Osteocyte (in vitro differentiated cells): ENCODE results near the gene FANCC. TPM values are rescaled to one million over a fixed set of nuclear protein-coding genes. Genes with fewer than 3 reads are reported as not detected.
"Not testable (repeated sequence)": the region's sequence is repeated elsewhere in the genome, so short reads cannot be mapped to it uniquely, and the experiment has no call there.

ENCODE experiments used
- DNase-seq: peaks from one replicate; pipeline ENCODE4 v3.0.0; 2021; ENCODE audit warnings: mixed read lengths; ENCODE audit not compliant: unreplicated experiment; ENCODE audit errors: extremely low spot score
- H3K27ac Mint-ChIP-seq: one replicate; pipeline ENCODE4 v1.8.0; 2021; ENCODE audit warnings: mild to moderate bottlenecking, mixed read lengths; ENCODE audit not compliant: unreplicated experiment
- H3K27me3 Mint-ChIP-seq: one replicate; pipeline ENCODE4 v1.8.0; 2021; ENCODE audit warnings: mixed read lengths; ENCODE audit not compliant: unreplicated experiment
- H3K36me3 Mint-ChIP-seq: one replicate; pipeline ENCODE4 v1.8.0; 2021; ENCODE audit warnings: mixed read lengths; ENCODE audit not compliant: unreplicated experiment
- H3K4me1 Mint-ChIP-seq: one replicate; pipeline ENCODE4 v1.8.0; 2021; ENCODE audit warnings: mixed read lengths; ENCODE audit not compliant: unreplicated experiment
- H3K4me3 Mint-ChIP-seq: one replicate; pipeline ENCODE4 v1.8.0; 2021; ENCODE audit warnings: mild to moderate bottlenecking, moderate library complexity, mixed read lengths; ENCODE audit not compliant: unreplicated experiment
- H3K9me3 Mint-ChIP-seq: one replicate; pipeline ENCODE4 v1.8.0; 2021; ENCODE audit warnings: mixed read lengths; ENCODE audit not compliant: unreplicated experiment
- CTCF ChIP-seq: fragments of 200-600 bp; sonication (generic); IDR thresholded peaks from 2 replicates; pipeline ENCODE4 v1.5.0; 2021; ENCODE audit warnings: antibody characterized with exemption, mild to moderate bottlenecking, moderate library complexity
- total RNA-seq: library from RNA; stranded (reverse); gene quantifications from 2 replicates; pipeline ENCODE4 v1.2.1, GENCODE V29; 2021

Gene FANCC
- total RNA-seq, 1 donor from 2014 or later = 12.3 TPM

- Mint-ChIP-seq H3K27me3 (no peaks in the 10 kb centered on the region), H3K4me3 (no peak overlapping the region), H3K9me3 (no peaks in the 10 kb centered on the region), H3K4me1 (peaks cover 22% of the 10 kb centered on the region), H3K36me3 (no peaks in the 10 kb centered on the region), H3K27ac (no peak overlapping the region)
- TF ChIP-seq CTCF = no peak
- no peak for DNase-seq
Measured at GRCh38 chr9:95204710-95205109, 112.8 kb downstream of the FANCC start.

DNA sequence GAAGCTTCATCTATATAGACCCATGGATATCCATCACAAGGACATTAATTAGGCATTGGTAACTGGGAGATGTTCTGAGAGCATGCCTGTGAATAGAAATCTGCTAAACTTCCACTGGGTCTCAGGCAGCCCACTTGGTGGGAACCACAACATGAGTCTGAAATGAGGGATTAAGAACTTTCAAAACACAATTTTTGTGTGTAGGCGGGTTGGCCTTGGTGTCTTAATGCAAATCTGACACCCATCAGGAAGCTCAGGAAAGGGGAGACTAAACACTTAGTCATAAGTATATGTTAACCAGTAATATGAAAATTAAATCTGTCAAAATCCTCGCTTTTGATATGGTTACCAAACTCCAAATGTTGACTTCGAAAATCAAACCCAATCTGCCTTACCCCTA, 113.2 kb downstream of the FANCC start:
- TF ChIP-seq CTCF = no peak
- no peak for DNase-seq
- Mint-ChIP-seq H3K9me3 (no peaks in the 10 kb centered on the region), H3K27me3 (no peaks in the 10 kb centered on the region), H3K4me1 (peaks cover 22% of the 10 kb centered on the region), H3K27ac (no peak overlapping the region), H3K4me3 (no peak overlapping the region), H3K36me3 (no peaks in the 10 kb centered on the region)

DNA sequence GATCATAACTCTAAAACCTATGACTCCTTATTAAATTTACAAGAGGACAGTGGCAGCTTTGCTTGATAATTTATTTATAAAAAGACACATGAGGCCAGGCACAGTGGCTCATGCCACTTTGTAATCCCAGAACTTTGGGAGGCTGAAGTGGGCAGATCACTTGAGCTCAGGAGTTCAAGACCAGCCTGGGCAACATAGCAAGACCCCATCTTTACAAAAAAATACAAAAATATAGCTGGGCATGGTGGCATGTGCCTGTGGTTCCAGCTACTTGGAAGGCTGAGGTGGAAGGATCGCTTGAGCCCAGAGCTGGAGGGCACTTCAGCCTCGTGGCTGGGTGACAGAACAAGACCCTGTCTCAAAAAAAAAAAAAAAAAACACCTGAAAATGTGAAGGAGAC, 114.5 kb downstream of the FANCC start:
- DNase-seq, H3K9me3 Mint-ChIP-seq, H3K27me3 Mint-ChIP-seq, H3K27ac Mint-ChIP-seq, H3K4me3 Mint-ChIP-seq, H3K36me3 Mint-ChIP-seq: not testable (repeated sequence)
- peaks cover 27% of the 10 kb centered on the region for H3K4me1 Mint-ChIP-seq

GRCh38 chr9:95202076-95202681, 115.3 kb downstream of the FANCC start:
- no peak for TF ChIP-seq CTCF
- Mint-ChIP-seq H3K36me3 (no peaks in the 10 kb centered on the region), H3K4me1 (peaks cover 31% of the 10 kb centered on the region), H3K9me3 (no peaks in the 10 kb centered on the region), H3K27me3 (no peaks in the 10 kb centered on the region), H3K4me3 (no peak overlapping the region), H3K27ac (no peak overlapping the region)
- no peak for DNase-seq

DNA sequence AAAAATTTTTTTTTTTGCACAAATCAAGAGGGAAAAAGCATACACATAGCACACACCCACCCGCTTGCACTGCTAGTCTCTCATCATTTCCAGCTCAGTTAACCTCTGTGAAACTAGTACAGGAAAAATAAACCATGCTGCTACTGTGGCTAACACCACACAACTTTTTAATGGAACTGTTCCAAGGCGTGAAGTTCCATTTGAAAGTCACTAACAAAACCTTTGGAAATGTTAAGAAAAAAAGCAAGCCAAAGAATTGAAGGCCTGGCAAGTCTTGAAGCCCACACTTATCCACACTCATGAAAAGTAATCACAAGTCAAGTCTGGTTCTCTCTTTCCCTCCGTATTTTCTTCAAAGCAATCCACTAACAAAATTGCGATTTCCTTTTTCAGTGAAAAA, 116.3 kb downstream of the FANCC start:
- peaks cover 27% of the 10 kb centered on the region for H3K4me1 Mint-ChIP-seq
- no peaks in the 10 kb centered on the region for H3K36me3 Mint-ChIP-seq
- DNase-seq = no peak
- no peak overlapping the region for H3K27ac Mint-ChIP-seq
- no peaks in the 10 kb centered on the region for H3K27me3 Mint-ChIP-seq
- no peak for TF ChIP-seq CTCF
- H3K9me3 Mint-ChIP-seq = no peaks in the 10 kb centered on the region
- H3K4me3 Mint-ChIP-seq = no peak overlapping the region
